Progenitor cell of endocrine pancreas (in vitro differentiated cells): ENCODE results near the gene EVL. TPM values are rescaled to one million over a fixed set of nuclear protein-coding genes. Genes with fewer than 3 reads are reported as not detected.

Experiments
- DNase-seq: peaks from one replicate; pipeline ENCODE4 v3.0.0; 2021; ENCODE audit warnings: low spot score; ENCODE audit not compliant: unreplicated experiment
- H3K27ac Mint-ChIP-seq: 2 replicates; pipeline ENCODE4 v1.8.0; 2021; ENCODE audit warnings: mild to moderate bottlenecking, moderate library complexity, mixed read lengths
- H3K27me3 Mint-ChIP-seq: 2 replicates; pipeline ENCODE4 v1.8.0; 2021; ENCODE audit warnings: mixed read lengths
- H3K36me3 Mint-ChIP-seq: 2 replicates; pipeline ENCODE4 v1.8.0; 2022; ENCODE audit warnings: mixed read lengths; ENCODE audit not compliant: insufficient read depth
- H3K4me1 Mint-ChIP-seq: 2 replicates; pipeline ENCODE4 v1.8.0; 2021; ENCODE audit warnings: low read depth, mixed read lengths
- H3K4me3 Mint-ChIP-seq: 2 replicates; pipeline ENCODE4 v1.8.0; 2021; ENCODE audit warnings: low read depth, mild to moderate bottlenecking, moderate library complexity, mixed read lengths
- H3K9me3 Mint-ChIP-seq: 2 replicates; pipeline ENCODE4 v1.8.0; 2021; ENCODE audit warnings: low read depth, mixed read lengths
- total RNA-seq: library from RNA; stranded (reverse); gene quantifications from 2 replicates; pipeline ENCODE4 v1.2.1, GENCODE V29; 2021
- TF ChIP-seq, protein P1 (sequence below): fragments of 200-600 bp; sonication (generic); IDR thresholded peaks from one replicate; pipeline ENCODE4 v1.5.0; 2021; ENCODE audit warnings: antibody characterized with exemption, mild to moderate bottlenecking; ENCODE audit not compliant: unreplicated experiment

Gene EVL
- total RNA-seq, 1 donor from 2014 or later = 207 TPM

DNA sequence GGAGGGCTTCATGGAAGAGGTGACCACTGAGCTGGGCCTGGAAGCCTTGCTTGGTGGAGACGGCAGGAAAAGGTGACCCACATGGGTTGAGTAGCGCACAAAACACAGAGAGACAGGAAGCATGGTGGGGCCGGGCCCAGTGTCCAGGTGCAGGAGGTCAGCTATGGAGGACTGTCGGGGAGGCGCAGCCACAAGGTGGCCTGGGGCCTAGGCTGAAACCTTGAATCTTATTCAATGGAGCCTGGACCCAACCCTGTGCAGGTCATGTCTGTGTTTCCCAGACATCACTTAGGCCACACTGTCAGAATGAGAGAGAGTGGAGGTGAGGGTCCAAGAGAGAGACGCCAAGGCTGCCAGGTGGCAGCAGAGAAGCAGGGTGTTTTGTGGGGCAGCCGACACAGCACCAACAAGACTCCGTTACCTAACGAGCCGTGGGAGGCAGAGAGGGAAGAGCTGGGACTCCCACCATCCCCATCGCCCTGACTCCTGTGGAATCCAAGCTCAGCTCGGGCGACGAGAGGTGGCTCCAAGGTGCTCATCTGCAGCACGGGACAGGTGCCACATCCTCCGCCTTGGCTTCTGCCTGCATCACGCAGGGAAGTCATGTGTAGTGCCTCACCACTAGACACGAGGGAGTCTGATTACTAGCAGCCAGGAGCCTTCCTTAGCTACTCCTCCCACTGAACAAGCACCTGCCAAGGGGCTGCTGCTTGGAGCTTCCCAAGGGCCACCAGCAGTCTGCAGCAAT lies 55.5 kb downstream of the EVL start:
- TF ChIP-seq, protein P1, sequence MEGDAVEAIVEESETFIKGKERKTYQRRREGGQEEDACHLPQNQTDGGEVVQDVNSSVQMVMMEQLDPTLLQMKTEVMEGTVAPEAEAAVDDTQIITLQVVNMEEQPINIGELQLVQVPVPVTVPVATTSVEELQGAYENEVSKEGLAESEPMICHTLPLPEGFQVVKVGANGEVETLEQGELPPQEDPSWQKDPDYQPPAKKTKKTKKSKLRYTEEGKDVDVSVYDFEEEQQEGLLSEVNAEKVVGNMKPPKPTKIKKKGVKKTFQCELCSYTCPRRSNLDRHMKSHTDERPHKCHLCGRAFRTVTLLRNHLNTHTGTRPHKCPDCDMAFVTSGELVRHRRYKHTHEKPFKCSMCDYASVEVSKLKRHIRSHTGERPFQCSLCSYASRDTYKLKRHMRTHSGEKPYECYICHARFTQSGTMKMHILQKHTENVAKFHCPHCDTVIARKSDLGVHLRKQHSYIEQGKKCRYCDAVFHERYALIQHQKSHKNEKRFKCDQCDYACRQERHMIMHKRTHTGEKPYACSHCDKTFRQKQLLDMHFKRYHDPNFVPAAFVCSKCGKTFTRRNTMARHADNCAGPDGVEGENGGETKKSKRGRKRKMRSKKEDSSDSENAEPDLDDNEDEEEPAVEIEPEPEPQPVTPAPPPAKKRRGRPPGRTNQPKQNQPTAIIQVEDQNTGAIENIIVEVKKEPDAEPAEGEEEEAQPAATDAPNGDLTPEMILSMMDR = no peak

DNA sequence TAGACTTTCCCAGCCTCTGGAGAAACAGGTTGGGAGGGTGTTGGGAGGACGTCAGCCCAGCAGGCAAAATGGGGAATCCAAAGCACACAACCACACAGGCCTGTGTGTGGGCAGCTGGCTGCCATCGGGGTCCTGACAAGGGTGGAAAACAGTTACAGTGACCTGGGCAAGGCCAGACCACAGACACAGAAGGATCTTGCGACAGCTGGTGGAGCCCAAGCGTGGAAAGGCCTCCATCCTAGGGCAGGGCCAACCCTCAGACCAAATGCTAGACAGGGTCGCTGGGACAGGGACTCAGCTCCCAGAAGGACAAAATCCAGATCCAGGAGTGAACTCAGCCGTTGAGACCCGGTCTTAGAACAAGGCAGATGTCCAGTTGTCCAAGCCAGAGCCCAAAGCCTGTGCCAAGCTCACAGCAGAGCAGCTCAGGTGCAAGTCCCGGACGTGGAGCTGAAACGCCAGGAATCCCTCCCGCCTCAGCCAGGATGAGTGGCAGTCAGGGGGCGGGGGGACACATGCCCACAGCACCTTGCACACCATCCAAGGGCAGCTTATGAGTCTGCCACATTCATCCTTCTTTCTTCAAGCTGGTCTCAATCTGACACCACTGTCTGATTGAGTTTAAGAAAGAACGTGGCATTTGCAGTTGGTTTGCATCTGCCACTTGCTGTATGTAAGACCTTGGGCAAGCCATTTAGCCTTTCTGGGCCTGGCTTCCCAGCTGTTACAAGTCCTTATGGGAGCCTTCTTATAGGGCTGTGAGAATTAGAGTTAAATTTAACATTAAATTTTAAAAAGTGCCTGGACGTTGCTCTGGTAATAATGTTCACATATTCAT lies 56.6 kb downstream of the EVL start:
- peak overlapping the region; percentile 41 for H3K27ac Mint-ChIP-seq
- no peak overlapping the region for H3K4me3 Mint-ChIP-seq
- H3K36me3 Mint-ChIP-seq = peaks cover 5% of the 10 kb centered on the region
- H3K9me3 Mint-ChIP-seq = no peaks in the 10 kb centered on the region
- no peaks in the 10 kb centered on the region for H3K4me1 Mint-ChIP-seq
- TF ChIP-seq, protein P1 = no peak
- DNase-seq = no peak
- no peaks in the 10 kb centered on the region for H3K27me3 Mint-ChIP-seq

More for the DNA sequence above, 55.5 kb downstream of the EVL start:
- no peak for DNase-seq
- Mint-ChIP-seq H3K4me3 (no peak overlapping the region), H3K36me3 (peaks cover 5% of the 10 kb centered on the region), H3K4me1 (no peaks in the 10 kb centered on the region), H3K9me3 (no peaks in the 10 kb centered on the region), H3K27me3 (no peaks in the 10 kb centered on the region), H3K27ac (peak overlapping the region; percentile 62)

DNA sequence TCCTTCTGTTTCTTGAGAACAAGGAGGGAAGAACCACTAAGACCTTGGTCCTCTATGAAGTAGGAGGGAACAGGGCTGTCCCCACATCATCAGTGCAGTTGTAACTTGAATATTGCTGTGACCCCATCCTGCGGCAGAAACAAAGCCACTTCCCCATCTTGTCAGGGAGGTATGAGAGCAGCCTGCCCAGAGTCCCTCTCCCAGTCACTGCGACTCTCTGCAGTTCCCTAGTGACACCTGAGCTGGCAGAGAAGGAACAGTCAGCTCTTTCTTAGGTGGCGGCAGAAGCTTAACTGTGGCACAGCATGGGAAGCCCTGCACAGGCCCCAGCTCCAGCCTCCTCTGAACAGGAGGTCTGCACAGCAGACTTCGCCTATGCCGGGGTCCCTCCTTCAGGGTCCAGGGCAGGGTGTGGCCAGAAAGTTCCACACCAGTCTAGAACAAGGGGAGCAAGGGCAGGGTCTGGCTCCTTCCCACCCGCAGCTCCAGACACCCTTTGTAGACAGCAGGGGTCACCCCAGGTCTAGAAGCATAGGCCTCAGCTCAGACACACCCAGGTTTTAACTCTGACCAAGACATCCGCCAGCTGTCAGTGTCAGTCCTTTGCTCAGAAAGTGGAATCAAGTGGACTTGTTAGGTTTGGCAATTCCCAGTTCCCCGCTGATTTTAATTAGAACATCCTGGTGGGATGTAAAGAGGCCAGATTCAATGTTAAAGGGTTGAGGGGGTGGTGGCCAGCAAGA lies 57.4 kb downstream of the EVL start:
- H3K9me3 Mint-ChIP-seq = no peaks in the 10 kb centered on the region
- no peaks in the 10 kb centered on the region for H3K27me3 Mint-ChIP-seq
- H3K27ac Mint-ChIP-seq = no peak overlapping the region
- no peak for DNase-seq
- peaks cover 6% of the 10 kb centered on the region for H3K36me3 Mint-ChIP-seq
- TF ChIP-seq, protein P1 = no peak
- no peaks in the 10 kb centered on the region for H3K4me1 Mint-ChIP-seq
- H3K4me3 Mint-ChIP-seq = no peak overlapping the region

DNA sequence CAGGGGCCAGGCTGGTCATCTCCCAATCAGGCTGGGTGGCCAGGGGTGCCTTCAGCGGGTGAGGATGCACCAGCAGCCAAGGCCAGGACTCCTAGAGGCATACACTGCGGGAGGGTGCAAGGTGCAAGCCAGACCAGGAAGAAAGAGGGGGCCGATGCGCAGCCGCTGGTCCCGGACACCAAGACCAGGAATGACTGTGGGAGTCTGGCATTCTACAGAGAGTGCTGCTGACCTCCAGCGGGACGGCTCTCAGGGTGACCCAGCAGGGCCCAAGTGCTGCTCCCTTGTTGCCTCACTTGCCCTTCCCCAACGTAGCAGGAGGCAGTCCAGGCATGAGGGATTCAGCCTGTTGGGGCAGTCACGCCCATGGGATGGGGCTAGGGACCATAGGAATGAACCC lies 58.4 kb downstream of the EVL start:
- Mint-ChIP-seq H3K27ac (no peak overlapping the region), H3K27me3 (no peaks in the 10 kb centered on the region), H3K4me3 (no peak overlapping the region), H3K9me3 (no peaks in the 10 kb centered on the region), H3K36me3 (peaks cover 6% of the 10 kb centered on the region), H3K4me1 (no peaks in the 10 kb centered on the region)
- DNase-seq = no peak
- TF ChIP-seq, protein P1 = no peak

DNA sequence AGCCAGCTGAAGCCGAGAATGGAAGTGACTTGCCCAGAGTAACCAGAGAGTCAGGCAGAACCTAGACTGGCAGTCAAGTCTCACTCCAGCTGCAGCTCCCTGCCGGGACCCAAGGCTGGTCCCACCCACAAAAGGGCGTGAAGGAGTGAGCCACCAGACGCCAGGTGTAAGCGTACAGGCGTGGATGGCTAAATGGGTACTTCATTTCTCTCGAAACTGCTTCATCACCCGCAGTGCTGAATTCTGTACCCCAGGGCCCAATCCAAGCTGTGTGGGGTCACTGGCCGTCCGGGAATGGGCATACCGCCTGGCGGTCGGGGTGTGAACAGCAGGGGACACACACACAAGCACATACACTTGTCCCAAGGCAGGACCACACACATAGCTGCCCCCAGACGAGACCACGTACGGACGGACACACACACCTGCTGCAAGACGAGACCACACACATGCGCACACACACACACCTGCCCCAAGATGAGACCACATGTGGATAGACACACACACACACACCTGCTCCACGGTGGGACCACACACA lies 59.4 kb downstream of the EVL start:
- TF ChIP-seq, protein P1 = no peak
- Mint-ChIP-seq H3K36me3 (peaks cover 6% of the 10 kb centered on the region), H3K27ac (no peak overlapping the region), H3K27me3 (no peaks in the 10 kb centered on the region), H3K9me3 (no peaks in the 10 kb centered on the region), H3K4me1 (no peaks in the 10 kb centered on the region), H3K4me3 (no peak overlapping the region)
- no peak for DNase-seq
